Raji (cell line): ENCODE results near the gene PIGA.

Experiments used
- POLR2A ChIP-seq: IDR thresholded peaks from 2 replicates; pipeline ENCODE4 v1.6.1; 2011; ENCODE audit warnings: low read depth, low read length, control low read depth; ENCODE audit not compliant: insufficient read depth

Gene PIGA, protein sequence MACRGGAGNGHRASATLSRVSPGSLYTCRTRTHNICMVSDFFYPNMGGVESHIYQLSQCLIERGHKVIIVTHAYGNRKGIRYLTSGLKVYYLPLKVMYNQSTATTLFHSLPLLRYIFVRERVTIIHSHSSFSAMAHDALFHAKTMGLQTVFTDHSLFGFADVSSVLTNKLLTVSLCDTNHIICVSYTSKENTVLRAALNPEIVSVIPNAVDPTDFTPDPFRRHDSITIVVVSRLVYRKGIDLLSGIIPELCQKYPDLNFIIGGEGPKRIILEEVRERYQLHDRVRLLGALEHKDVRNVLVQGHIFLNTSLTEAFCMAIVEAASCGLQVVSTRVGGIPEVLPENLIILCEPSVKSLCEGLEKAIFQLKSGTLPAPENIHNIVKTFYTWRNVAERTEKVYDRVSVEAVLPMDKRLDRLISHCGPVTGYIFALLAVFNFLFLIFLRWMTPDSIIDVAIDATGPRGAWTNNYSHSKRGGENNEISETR

GRCh38 chrX:15335135-15336022 is at the start of gene PIGA:
Gene PIGA (minus strand): TSS chrX:15335523. CDS start chrX:15331930, 3,593 bp downstream.
- TF ChIP-seq POLR2A = peak; percentile 71

- no peak for TF ChIP-seq POLR2A
These were observed 49.0 kb upstream of the PIGA start, which contains the start of gene VEGFD for GRCh38 chrX:15384304-15384703. Gene VEGFD (minus strand): TSS chrX:15384413. CDS start chrX:15383946, 467 bp downstream.

DNA sequence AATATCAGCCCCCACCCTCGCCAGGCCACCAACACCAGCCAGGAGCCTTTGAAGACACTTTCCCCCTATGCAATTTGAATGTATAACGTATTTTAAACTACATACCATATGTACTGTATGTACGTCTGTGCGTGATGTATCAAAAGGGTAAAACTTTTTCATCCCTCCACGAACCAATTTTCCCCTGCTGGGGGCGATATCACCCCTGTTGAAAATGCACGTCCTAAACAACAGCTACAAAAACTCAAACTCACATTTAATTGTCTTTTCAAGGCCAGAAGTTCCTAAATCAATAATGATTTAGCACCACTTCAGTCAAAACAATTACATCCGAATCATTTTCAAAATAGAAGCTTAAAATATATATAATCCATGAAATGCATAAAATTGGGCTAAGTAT is 47.5 kb upstream of the PIGA start:
- no peak for TF ChIP-seq POLR2A

- no peak for TF ChIP-seq POLR2A
These were observed 41.6 kb upstream of the PIGA start for GRCh38 chrX:15376956-15377355.

GRCh38 chrX:15373976-15374375 is 38.7 kb upstream of the PIGA start:
- no peak for TF ChIP-seq POLR2A

DNA sequence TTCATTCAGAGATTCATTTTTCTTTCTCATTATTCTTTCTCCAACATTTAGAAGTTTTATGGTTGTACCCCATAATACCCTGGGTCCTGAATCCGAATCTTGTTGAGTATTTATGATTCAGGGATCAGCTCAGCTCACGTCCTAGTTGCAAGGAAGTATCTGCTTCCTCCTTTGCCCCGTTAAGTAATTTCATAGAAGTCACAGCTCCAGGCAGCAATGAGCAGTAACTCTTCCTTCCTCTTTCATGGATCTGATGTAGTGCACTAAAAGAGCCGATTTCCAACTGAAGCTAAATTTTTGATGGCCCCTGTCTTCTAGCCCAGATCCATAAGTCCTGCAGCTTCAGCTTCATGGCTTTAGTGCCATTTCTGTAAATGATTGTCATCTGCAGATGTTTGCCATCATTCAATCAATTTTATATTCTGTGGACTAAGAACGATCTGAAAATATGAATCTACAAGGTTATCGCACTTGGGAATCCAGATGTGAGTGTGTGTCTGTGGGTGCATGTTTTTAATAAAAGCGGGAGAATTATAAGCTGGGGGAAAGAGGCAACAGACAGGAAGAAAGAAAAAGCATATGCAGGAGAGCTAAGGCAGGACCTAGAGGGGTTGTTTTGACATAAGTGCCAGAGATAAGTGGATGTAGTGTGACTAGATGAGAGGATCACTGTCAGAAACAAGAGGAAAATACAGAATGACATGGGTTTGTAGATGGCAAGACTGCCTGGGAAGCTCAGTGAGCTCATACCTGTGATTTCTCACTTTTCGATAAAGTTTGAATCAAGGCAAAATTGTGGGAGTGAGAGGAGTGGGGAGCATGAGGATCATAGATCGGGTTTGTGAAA is 31.4 kb upstream of the PIGA start:
- no peak for TF ChIP-seq POLR2A

- TF ChIP-seq POLR2A = no peak
These were observed 24.4 kb upstream of the PIGA start for GRCh38 chrX:15359701-15360100.

- TF ChIP-seq POLR2A = no peak
These were observed 23.2 kb upstream of the PIGA start for GRCh38 chrX:15358533-15358932.

DNA sequence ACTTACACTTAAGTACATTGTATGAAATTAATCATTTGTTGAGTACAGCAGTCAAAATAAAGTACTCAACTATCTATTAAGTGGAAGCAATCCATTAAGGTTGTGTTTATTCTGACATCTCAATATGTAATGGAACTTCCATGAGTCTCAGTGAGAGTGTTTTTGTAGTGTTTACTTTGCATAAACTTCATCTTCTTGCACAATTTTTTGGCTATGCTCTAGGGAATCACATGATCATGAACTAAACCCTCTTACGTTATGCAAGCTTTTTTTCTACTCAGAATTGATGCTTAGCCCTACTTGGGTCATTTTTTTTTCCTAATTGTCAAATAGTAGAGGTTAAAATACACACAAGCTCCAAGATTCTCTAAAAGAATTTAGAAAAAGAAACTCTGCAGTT is 21.1 kb upstream of the PIGA start:
- TF ChIP-seq POLR2A = no peak

DNA sequence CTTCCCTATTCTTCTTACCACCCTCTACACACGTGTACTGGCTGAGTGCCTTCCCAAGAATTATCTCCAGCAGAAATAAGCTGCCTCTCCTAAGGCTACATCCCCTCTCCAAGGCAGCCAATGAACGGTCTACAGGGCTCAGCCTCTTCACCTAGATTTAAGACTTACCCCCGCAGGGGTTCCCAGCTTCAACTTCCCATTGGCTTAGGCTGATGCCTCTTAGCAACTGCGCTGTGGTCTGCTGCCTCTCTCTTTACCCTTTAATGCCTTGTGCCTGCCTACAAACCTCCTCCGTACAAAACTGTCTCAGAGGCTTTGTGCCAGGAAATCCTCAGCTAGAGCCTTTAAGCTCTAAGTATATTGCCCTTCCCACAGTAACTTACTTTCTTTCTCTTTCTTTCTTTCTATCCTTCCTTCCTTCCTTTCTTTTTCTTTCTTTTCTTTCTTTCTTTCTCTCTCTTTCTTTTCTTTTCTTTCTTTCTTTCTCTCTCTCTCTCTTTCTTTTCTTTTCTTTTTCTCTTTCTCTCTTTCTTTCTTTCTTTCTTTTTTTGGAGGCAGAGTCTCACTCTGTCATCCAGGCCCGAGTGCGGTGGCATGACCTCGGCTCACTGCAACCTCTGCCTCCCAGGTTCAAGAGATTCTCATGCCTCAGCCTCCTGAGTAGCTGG is 15.1 kb upstream of the PIGA start:
- TF ChIP-seq POLR2A = no peak

GRCh38 chrX:15349046-15349445 is 13.7 kb upstream of the PIGA start:
- no peak for TF ChIP-seq POLR2A

GRCh38 chrX:15345976-15346375 is 10.7 kb upstream of the PIGA start:
- TF ChIP-seq POLR2A = no peak

DNA sequence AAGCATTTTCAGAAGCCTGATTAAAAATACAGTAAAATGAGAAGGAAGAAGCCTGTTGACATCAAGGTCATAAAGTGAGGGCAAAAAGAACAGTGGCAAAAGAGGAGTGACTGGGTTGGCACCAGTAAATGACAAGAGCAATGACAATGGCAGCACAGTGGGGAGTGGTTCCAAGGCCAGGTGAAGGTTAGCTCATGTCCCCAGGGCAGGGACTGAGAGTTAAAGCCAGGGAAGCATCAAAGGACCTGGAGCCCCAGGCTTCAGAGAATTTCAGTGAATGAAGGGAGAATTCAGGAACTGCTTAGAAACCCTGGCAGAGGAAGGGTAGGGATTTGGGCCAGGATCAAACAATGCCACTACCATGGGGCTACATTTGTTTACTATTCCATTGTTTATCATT is 8.8 kb upstream of the PIGA start:
- TF ChIP-seq POLR2A = no peak

DNA sequence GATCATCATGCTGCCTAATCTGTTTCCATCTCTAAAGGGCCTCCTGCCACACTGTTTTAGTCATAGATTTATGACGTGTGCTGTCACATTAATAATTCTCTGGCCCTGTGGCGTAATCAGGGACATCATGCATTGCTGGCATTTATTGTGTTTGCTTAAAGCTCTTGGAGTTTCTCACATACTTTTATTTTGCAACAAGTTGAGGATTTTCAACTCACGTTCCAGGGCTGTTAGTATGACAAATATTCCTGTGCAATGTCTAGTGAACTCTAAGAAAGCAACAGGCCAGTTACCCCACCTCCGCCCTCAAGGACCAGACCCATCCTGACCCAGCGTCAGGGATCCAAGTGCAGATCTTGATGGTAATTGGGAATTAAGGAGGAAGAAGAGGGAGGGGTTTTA is 7.8 kb upstream of the PIGA start:
- TF ChIP-seq POLR2A = no peak
